Trophoblast cell (in vitro differentiated cells and primary cell): ENCODE measurements around the gene EGFR.
A peak's percentile ranks its signal among the peaks of the same experiment; 100 is the strongest.

ENCODE experiments used
- DNase-seq, 2 donors: peaks; one replicate each; pipeline ENCODE4 v3.0.0-alpha.2; 2016
- H2AFZ ChIP-seq: 2 replicates; pipeline ENCODE4 v1.6.1; 2013; ENCODE audit warnings: low read length, moderate library complexity, mild to moderate bottlenecking; ENCODE audit not compliant: insufficient read depth, poor library complexity
- H2AK5ac ChIP-seq: 2 replicates; pipeline ENCODE4 v1.6.1; 2013; ENCODE audit warnings: mild to moderate bottlenecking, low read length
- H2BK120ac ChIP-seq: 2 replicates; pipeline ENCODE4 v1.6.1; 2013; ENCODE audit warnings: low read length, mild to moderate bottlenecking, moderate library complexity; ENCODE audit not compliant: insufficient read depth, poor library complexity
- H2BK12ac ChIP-seq: 2 replicates; pipeline ENCODE4 v1.6.1; 2013; ENCODE audit warnings: mild to moderate bottlenecking, low read length, moderate library complexity
- H2BK5ac ChIP-seq: 2 replicates; pipeline ENCODE4 v1.6.1; 2013; ENCODE audit warnings: low read length, low read depth, moderate library complexity, mild to moderate bottlenecking; ENCODE audit not compliant: poor library complexity
- H3K14ac ChIP-seq: 2 replicates; pipeline ENCODE4 v1.6.1; 2013; ENCODE audit warnings: mild to moderate bottlenecking, low read length
- H3K18ac ChIP-seq: 2 replicates; pipeline ENCODE4 v1.6.1; 2013; ENCODE audit warnings: mild to moderate bottlenecking, low read length
- H3K23ac ChIP-seq: 2 replicates; pipeline ENCODE4 v1.6.1; 2013; ENCODE audit warnings: low read length
- H3K27ac ChIP-seq: 2 replicates; pipeline ENCODE4 v1.5.1; 2013; ENCODE audit warnings: low read depth, mild to moderate bottlenecking, inconsistent platforms, low read length, moderate library complexity
- H3K27me3 ChIP-seq: 2 replicates; pipeline ENCODE4 v1.6.1; 2013; ENCODE audit warnings: inconsistent platforms, mild to moderate bottlenecking, low read length, moderate library complexity; ENCODE audit not compliant: insufficient read depth
- H3K36me3 ChIP-seq, 2 experiments: 1 replicate in 1 of 2; 2 replicates in 1 of 2; pipeline ENCODE4 v1.6.1; 2013; ENCODE audit warnings: low read length in 2 of 2, mild to moderate bottlenecking in 2 of 2, moderate library complexity in 1 of 2; ENCODE audit not compliant: insufficient read depth in 2 of 2, control insufficient read depth in 1 of 2
- H3K4ac ChIP-seq: 2 replicates; pipeline ENCODE4 v1.6.1; 2013; ENCODE audit warnings: low read depth, mild to moderate bottlenecking, low read length, moderate library complexity
- H3K4me1 ChIP-seq, 2 experiments: 1 replicate in 1 of 2; 2 replicates in 1 of 2; pipeline ENCODE4 v1.6.1; 2013; ENCODE audit warnings: low read length in 2 of 2, mild to moderate bottlenecking in 2 of 2, moderate library complexity in 1 of 2; ENCODE audit not compliant: insufficient read depth in 2 of 2, control insufficient read depth in 1 of 2
- H3K4me2 ChIP-seq: 2 replicates; pipeline ENCODE4 v1.6.1; 2013; ENCODE audit warnings: inconsistent platforms, mild to moderate bottlenecking, low read length, moderate library complexity
- H3K4me3 ChIP-seq: 2 replicates; pipeline ENCODE4 v1.5.1; 2013; ENCODE audit warnings: mild to moderate bottlenecking, low read depth, low read length, inconsistent platforms
- H3K79me1 ChIP-seq: one replicate; pipeline ENCODE4 v1.6.1; 2013; ENCODE audit warnings: low read length
- H3K79me2 ChIP-seq: 2 replicates; pipeline ENCODE4 v1.6.1; 2013; ENCODE audit warnings: low read length, mild to moderate bottlenecking; ENCODE audit not compliant: control insufficient read depth, insufficient read depth, poor library complexity
- H3K9ac ChIP-seq: 2 replicates; pipeline ENCODE4 v1.6.1; 2013; ENCODE audit warnings: mild to moderate bottlenecking, low read length
- H3K9me3 ChIP-seq: 2 replicates; pipeline ENCODE4 v1.6.1; 2013; ENCODE audit warnings: low read depth, mild to moderate bottlenecking, control low read depth, inconsistent platforms, low read length; ENCODE audit not compliant: insufficient read depth
- H4K12ac ChIP-seq: 2 replicates; pipeline ENCODE4 v1.6.1; 2013; ENCODE audit warnings: low read depth, mild to moderate bottlenecking, low read length, moderate library complexity
- H4K8ac ChIP-seq: 2 replicates; pipeline ENCODE4 v1.6.1; 2013; ENCODE audit warnings: low read depth, mild to moderate bottlenecking, low read length, moderate library complexity
- H4K91ac ChIP-seq: one replicate; pipeline ENCODE4 v1.6.1; 2013; ENCODE audit warnings: low read depth, mild to moderate bottlenecking, low read length, moderate library complexity
- WGBS: extraction: QIAGEN DNeasy Blood & Tissue Kit; methylation state at CpG from one replicate; pipeline ENCODE4 v1.1.7; 2013; ENCODE audit warnings: missing lambda C conversion rate; ENCODE audit not compliant: insufficient read length, insufficient coverage; ENCODE audit errors: extremely low coverage; 5-methylcytosine and 5-hydroxymethylcytosine counted together

Gene EGFR

GRCh38 chr7:55144333-55145317, 125.8 kb downstream of the EGFR start:
- DNase-seq = peak; percentile 86 to 93
- Histone ChIP-seq H3K23ac (no peak overlapping the region), H3K9ac (no peak overlapping the region), H3K4ac (no peak overlapping the region), H3K27ac (no peak overlapping the region), H3K27me3 (no peaks in the 10 kb centered on the region), H2AFZ (no peak overlapping the region), H3K4me3 (no peak overlapping the region), H3K79me1 (no peaks in the 10 kb centered on the region), H3K18ac (no peak overlapping the region), H4K91ac (no peak overlapping the region), H3K79me2 (no peaks in the 10 kb centered on the region), H3K9me3 (no peaks in the 10 kb centered on the region), H2AK5ac (no peak overlapping the region), H2BK5ac (no peak overlapping the region), H4K12ac (no peak overlapping the region), H2BK120ac (no peak overlapping the region), H3K14ac (no peak overlapping the region), H4K8ac (peak overlapping the region; percentile 8), H3K4me1 (peaks cover 0 to 2% of the 10 kb centered on the region in 2 experiments), H3K4me2 (no peak overlapping the region), H2BK12ac (no peak overlapping the region), H3K36me3 (peaks cover 14 to 19% of the 10 kb centered on the region in 2 experiments)
- WGBS = no CpG with 5 or more reads among the region's 25 CpGs

- no peak overlapping the region for H3K14ac ChIP-seq
- H2AFZ ChIP-seq = no peak overlapping the region
- no peak overlapping the region for H3K18ac ChIP-seq
- DNase-seq = no peak
- no peak overlapping the region for H2BK5ac ChIP-seq
- no peak overlapping the region for H3K9ac ChIP-seq
- H3K4ac ChIP-seq = no peak overlapping the region
- no peak overlapping the region for H2BK120ac ChIP-seq
- no peak overlapping the region for H3K27ac ChIP-seq
- WGBS = no CpG with 5 or more reads among the region's 4 CpGs
- H3K4me1 ChIP-seq = peaks cover 0 to 2% of the 10 kb centered on the region in 2 experiments
- H3K23ac ChIP-seq = no peak overlapping the region
- H3K79me1 ChIP-seq = no peaks in the 10 kb centered on the region
- no peaks in the 10 kb centered on the region for H3K9me3 ChIP-seq
- H3K4me2 ChIP-seq = no peak overlapping the region
- H3K4me3 ChIP-seq = no peak overlapping the region
- H4K12ac ChIP-seq = no peak overlapping the region
- peaks cover 16 to 20% of the 10 kb centered on the region in 2 experiments for H3K36me3 ChIP-seq
- H2AK5ac ChIP-seq = no peak overlapping the region
- H4K91ac ChIP-seq = no peak overlapping the region
- no peaks in the 10 kb centered on the region for H3K79me2 ChIP-seq
- H2BK12ac ChIP-seq = no peak overlapping the region
- H4K8ac ChIP-seq = no peak overlapping the region
- no peaks in the 10 kb centered on the region for H3K27me3 ChIP-seq
Measured at GRCh38 chr7:55145606-55146005, 126.8 kb downstream of the EGFR start.

- no CpG with 5 or more reads among the region's 8 CpGs for WGBS
Measured at GRCh38 chr7:55147101-55147500, 128.3 kb downstream of the EGFR start.

GRCh38 chr7:55147736-55148135, 128.9 kb downstream of the EGFR start:
- WGBS = no CpG with 5 or more reads among the region's 2 CpGs
- no peak overlapping the region for H3K14ac ChIP-seq

More at GRCh38 chr7:55147101-55147500, 128.3 kb downstream of the EGFR start:
- no peak overlapping the region for H4K91ac ChIP-seq
- no peak overlapping the region for H2BK120ac ChIP-seq
- H3K4me1 ChIP-seq = peaks cover 0 to 2% of the 10 kb centered on the region in 2 experiments
- H3K4me3 ChIP-seq = no peak overlapping the region
- H3K9ac ChIP-seq = no peak overlapping the region
- H3K27ac ChIP-seq = no peak overlapping the region
- no peak overlapping the region for H3K4me2 ChIP-seq
- H3K14ac ChIP-seq = no peak overlapping the region
- H3K79me1 ChIP-seq = no peaks in the 10 kb centered on the region
- no peaks in the 10 kb centered on the region for H3K9me3 ChIP-seq
- H3K4ac ChIP-seq = no peak overlapping the region
- H4K12ac ChIP-seq = peak overlapping the region; percentile 12
- DNase-seq = no peak
- H3K27me3 ChIP-seq = no peaks in the 10 kb centered on the region
- H3K18ac ChIP-seq = no peak overlapping the region
- H2AFZ ChIP-seq = no peak overlapping the region
- no peak overlapping the region for H3K23ac ChIP-seq
- no peak overlapping the region for H2AK5ac ChIP-seq
- no peak overlapping the region for H2BK5ac ChIP-seq
- H4K8ac ChIP-seq = no peak overlapping the region
- peaks cover 22 to 25% of the 10 kb centered on the region in 2 experiments for H3K36me3 ChIP-seq
- H2BK12ac ChIP-seq = no peak overlapping the region
- no peaks in the 10 kb centered on the region for H3K79me2 ChIP-seq

More at GRCh38 chr7:55147736-55148135, 128.9 kb downstream of the EGFR start:
- no peak for DNase-seq
- H3K4ac ChIP-seq = no peak overlapping the region
- H4K8ac ChIP-seq = no peak overlapping the region
- no peak overlapping the region for H3K18ac ChIP-seq
- no peak overlapping the region for H2BK12ac ChIP-seq
- no peak overlapping the region for H3K4me2 ChIP-seq
- H3K27me3 ChIP-seq = no peaks in the 10 kb centered on the region
- no peak overlapping the region for H3K27ac ChIP-seq
- no peak overlapping the region for H2BK120ac ChIP-seq
- no peak overlapping the region for H3K4me3 ChIP-seq
- peaks cover 0 to 4% of the 10 kb centered on the region in 2 experiments for H3K4me1 ChIP-seq
- no peak overlapping the region for H2BK5ac ChIP-seq
- no peaks in the 10 kb centered on the region for H3K9me3 ChIP-seq
- H3K23ac ChIP-seq = no peak overlapping the region
- no peaks in the 10 kb centered on the region for H3K79me2 ChIP-seq
- no peak overlapping the region for H4K91ac ChIP-seq
- no peaks in the 10 kb centered on the region for H3K79me1 ChIP-seq
- H3K9ac ChIP-seq = no peak overlapping the region
- peaks cover 24 to 29% of the 10 kb centered on the region in 2 experiments for H3K36me3 ChIP-seq
- H2AFZ ChIP-seq = no peak overlapping the region
- H4K12ac ChIP-seq = no peak overlapping the region
- no peak overlapping the region for H2AK5ac ChIP-seq
